OCI-LY7 (cell line): Measurements from ENCODE around the gene PEMT.

Source experiments
- EZH2phosphoT487 ChIP-seq: fragments of 200-600 bp; sonication (generic); IDR thresholded peaks from 2 replicates; pipeline ENCODE4 v1.6.1; 2018; ENCODE audit warnings: low read depth, borderline replicate concordance, mild to moderate bottlenecking, mixed run types, antibody characterized with exemption, low read length, moderate library complexity, mixed read lengths
- TF ChIP-seq, protein P1 (sequence below): fragments of 200-600 bp; sonication (generic); conservative IDR thresholded peaks from 2 replicates; pipeline ENCODE4 v1.5.1; 2014; ENCODE audit warnings: mild to moderate bottlenecking, antibody characterized with exemption, low read length, moderate library complexity, mixed read lengths

DNA sequence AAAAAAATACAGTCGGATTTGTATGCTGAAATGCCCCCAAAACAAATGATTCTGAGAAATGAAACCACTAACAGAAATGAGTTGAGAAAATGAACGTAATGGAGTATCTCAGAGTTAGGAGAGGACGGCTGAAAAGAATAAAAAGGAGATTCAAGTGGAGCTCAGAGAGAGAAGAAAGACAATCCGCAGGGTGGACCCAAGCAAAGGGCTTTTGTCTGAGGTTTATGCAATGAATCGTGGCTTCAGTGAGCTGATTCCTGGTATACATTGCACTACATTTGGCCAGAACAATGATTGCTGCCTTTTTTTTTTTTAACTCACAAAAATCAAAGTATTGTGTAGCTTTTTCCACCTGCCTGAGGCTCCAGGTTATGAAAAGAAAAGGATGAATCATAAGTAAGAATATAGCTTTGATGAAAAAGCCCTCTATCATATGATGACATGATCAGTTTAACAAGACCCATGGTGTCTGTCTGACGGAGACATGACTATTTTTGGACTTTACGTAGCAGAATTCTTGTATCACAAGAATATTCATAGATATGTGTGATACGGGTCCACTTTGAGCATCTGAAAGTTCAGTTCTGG is 119.1 kb downstream of the PEMT start:
- no peak for TF ChIP-seq EZH2phosphoT487
- TF ChIP-seq, protein P1, sequence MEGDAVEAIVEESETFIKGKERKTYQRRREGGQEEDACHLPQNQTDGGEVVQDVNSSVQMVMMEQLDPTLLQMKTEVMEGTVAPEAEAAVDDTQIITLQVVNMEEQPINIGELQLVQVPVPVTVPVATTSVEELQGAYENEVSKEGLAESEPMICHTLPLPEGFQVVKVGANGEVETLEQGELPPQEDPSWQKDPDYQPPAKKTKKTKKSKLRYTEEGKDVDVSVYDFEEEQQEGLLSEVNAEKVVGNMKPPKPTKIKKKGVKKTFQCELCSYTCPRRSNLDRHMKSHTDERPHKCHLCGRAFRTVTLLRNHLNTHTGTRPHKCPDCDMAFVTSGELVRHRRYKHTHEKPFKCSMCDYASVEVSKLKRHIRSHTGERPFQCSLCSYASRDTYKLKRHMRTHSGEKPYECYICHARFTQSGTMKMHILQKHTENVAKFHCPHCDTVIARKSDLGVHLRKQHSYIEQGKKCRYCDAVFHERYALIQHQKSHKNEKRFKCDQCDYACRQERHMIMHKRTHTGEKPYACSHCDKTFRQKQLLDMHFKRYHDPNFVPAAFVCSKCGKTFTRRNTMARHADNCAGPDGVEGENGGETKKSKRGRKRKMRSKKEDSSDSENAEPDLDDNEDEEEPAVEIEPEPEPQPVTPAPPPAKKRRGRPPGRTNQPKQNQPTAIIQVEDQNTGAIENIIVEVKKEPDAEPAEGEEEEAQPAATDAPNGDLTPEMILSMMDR: no peak
